Measurements from ENCODE around the gene PAPPA2. TPM values are rescaled to one million over a fixed set of nuclear protein-coding genes. Genes with fewer than 3 reads are reported as not detected.

PAPPA2 gene
- total and polyA plus RNA-seq, 4 experiments from 2014 or later: not detected

DNA sequence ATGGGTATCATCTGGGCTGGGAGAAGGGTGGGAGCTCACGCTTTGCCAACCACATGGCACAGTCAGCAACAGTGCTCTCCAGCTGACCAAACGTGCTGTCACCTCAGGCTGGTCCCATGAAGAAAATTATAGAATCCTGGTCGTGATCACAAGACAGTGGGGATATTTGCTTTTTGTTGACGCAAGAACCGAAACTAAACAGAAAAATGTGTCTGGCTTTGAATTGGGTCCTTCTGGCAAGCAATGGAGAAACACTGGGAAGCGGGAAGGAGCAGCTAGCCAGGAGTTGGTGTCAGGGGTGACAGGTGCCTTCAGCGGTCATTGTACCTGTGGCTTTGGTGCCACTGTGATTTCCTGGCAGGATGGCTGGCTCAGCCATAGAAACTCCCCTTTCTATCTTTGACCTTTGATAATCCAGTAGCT, 304.8 kb downstream of the PAPPA2 start:
- Mint-ChIP-seq H3K4me3 (no peak overlapping the region), H3K4me1 (no peaks in the 10 kb centered on the region), H3K36me3 (no peaks in the 10 kb centered on the region), H3K27ac (no peak overlapping the region), H3K27me3 (no peaks in the 10 kb centered on the region), H3K9me3 (peaks cover 0 to 5% (median 0%) of the 10 kb centered on the region in 8 donors)
- Histone ChIP-seq H3K4me1 (ENCODE audit: insufficient read depth, low read length) (no peaks in the 10 kb centered on the region), H3K36me3 (ENCODE audit: insufficient read depth, low read length) (no peaks in the 10 kb centered on the region), H3K9me3 (ENCODE audit: control insufficient read depth in 1 of 2, low read length in 2 of 2) (no peaks in the 10 kb centered on the region), H3K27ac (ENCODE audit: low read depth, low read length) (no peak overlapping the region), H3K27me3 (ENCODE audit: insufficient read depth, low read length) (no peaks in the 10 kb centered on the region), H3K4me3 (ENCODE audit: low read length in 2 of 2) (no peak overlapping the region)
- intact Hi-C loops (cut with micrococcal nuclease): no loop called here
- no peak for DNase-seq
- POLR2A ChIA-PET (ENCODE audit: partially characterized antibody): no interaction called here
- CTCF ChIA-PET (ENCODE audit: partially characterized antibody): no interaction called here

DNA sequence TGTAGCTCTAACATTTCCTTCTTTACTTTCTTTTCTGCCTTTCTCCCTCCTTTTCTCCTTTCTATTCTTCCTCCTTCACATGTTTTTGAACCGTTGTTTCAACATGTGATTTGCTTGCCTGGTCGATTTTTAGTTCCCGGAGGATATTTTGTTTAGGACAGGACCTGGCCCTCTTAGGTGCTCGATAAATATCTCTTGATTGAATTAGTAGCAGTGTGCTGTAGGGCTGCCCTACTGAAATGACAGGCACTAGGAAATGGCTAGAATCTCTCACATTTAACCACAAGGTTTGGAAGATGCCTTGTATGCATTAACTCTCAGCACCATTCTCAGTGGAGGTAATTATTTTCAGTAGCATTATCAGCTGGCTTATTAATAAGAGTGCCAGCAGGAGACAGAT, 305.6 kb downstream of the PAPPA2 start:
- Histone ChIP-seq H3K27ac (ENCODE audit: low read depth, low read length) (no peak overlapping the region), H3K9me3 (ENCODE audit: control insufficient read depth in 1 of 2, low read length in 2 of 2) (no peaks in the 10 kb centered on the region), H3K36me3 (ENCODE audit: insufficient read depth, low read length) (no peaks in the 10 kb centered on the region), H3K27me3 (ENCODE audit: insufficient read depth, low read length) (no peaks in the 10 kb centered on the region), H3K4me3 (ENCODE audit: low read length in 2 of 2) (no peak overlapping the region), H3K4me1 (ENCODE audit: insufficient read depth, low read length) (no peaks in the 10 kb centered on the region)
- DNase-seq: no peak
- ChIA-PET CTCF (ENCODE audit: partially characterized antibody) (no interaction called here), POLR2A (ENCODE audit: partially characterized antibody) (no interaction called here)
- H3K27ac Mint-ChIP-seq: no peak overlapping the region
- H3K4me1 Mint-ChIP-seq: no peaks in the 10 kb centered on the region
- H3K27me3 Mint-ChIP-seq: no peaks in the 10 kb centered on the region
- H3K4me3 Mint-ChIP-seq: no peak overlapping the region
- intact Hi-C loops (cut with micrococcal nuclease): no loop called here
- no peaks in the 10 kb centered on the region for H3K36me3 Mint-ChIP-seq
- H3K9me3 Mint-ChIP-seq: peaks cover 0 to 5% (median 0%) of the 10 kb centered on the region in 8 donors

DNA sequence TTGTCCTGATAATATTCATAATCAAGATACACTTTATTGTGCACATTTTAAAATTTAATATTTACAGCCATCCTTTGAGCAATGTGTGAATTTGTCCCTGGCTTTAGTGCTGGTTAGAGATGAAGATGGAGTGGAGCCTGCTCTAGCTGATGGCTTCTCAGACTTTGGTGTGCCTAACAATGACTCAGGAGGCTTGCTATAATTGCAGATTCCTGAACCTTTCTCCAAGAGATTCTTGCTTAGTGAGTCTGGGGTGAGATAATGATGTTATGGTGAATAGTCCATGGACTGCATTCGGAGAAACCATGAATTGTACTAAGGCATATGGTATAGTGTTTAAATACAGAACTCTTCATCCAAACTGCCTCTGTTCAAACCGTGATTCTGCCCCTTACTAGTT, 307.1 kb downstream of the PAPPA2 start:
- no peaks in the 10 kb centered on the region for H3K36me3 Mint-ChIP-seq
- no peaks in the 10 kb centered on the region for H3K27me3 ChIP-seq (ENCODE audit: insufficient read depth, low read length)
- intact Hi-C loops (cut with micrococcal nuclease): no loop called here
- no peaks in the 10 kb centered on the region for H3K36me3 ChIP-seq (ENCODE audit: insufficient read depth, low read length)
- no peak for DNase-seq
- no peaks in the 10 kb centered on the region for H3K4me1 Mint-ChIP-seq
- H3K4me3 ChIP-seq (ENCODE audit: low read length in 2 of 2): no peak overlapping the region
- ChIA-PET POLR2A (ENCODE audit: partially characterized antibody) (no interaction called here), CTCF (ENCODE audit: partially characterized antibody) (no interaction called here)
- no peaks in the 10 kb centered on the region for H3K4me1 ChIP-seq (ENCODE audit: insufficient read depth, low read length)
- peaks cover 0 to 3% of the 10 kb centered on the region in 2 donors for H3K27me3 Mint-ChIP-seq
- H3K27ac Mint-ChIP-seq: no peak overlapping the region
- no peak overlapping the region for H3K27ac ChIP-seq (ENCODE audit: low read depth, low read length)
- H3K4me3 Mint-ChIP-seq: no peak overlapping the region
- H3K9me3 ChIP-seq (ENCODE audit: control insufficient read depth in 1 of 2, low read length in 2 of 2): no peaks in the 10 kb centered on the region
- peaks cover 0 to 5% (median 1%) of the 10 kb centered on the region in 8 donors for H3K9me3 Mint-ChIP-seq

DNA sequence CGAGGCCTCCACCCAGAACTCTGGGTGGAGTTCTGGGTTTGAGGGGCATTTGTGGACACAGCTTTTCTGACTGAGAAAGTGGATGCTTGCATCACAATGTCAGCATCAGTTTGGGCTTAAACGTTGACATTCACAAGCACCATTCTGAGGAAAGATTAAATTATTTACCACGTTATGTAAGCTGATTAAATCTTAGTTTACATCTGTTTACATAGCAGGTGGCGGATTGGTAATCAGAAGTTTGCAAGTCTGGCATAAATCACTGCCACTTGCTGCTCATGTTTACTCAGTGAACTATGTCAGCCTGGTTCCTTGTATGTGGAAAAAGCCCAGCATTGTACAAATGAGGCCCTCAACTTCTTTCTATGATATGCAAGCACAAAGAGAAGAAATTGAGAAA, 310.1 kb downstream of the PAPPA2 start:
- Histone ChIP-seq H3K4me1 (ENCODE audit: insufficient read depth, low read length) (no peaks in the 10 kb centered on the region), H3K4me3 (ENCODE audit: low read length in 2 of 2) (no peak overlapping the region), H3K36me3 (ENCODE audit: insufficient read depth, low read length) (no peaks in the 10 kb centered on the region), H3K27ac (ENCODE audit: low read depth, low read length) (no peak overlapping the region), H3K9me3 (ENCODE audit: control insufficient read depth in 1 of 2, low read length in 2 of 2) (no peaks in the 10 kb centered on the region), H3K27me3 (ENCODE audit: insufficient read depth, low read length) (no peaks in the 10 kb centered on the region)
- Mint-ChIP-seq H3K27ac (no peak overlapping the region), H3K4me3 (no peak overlapping the region), H3K27me3 (peaks cover 0 to 3% of the 10 kb centered on the region in 2 donors), H3K4me1 (no peaks in the 10 kb centered on the region), H3K36me3 (no peaks in the 10 kb centered on the region), H3K9me3 (peaks cover 0 to 3% (median 0%) of the 10 kb centered on the region in 8 donors)
- ChIA-PET POLR2A (ENCODE audit: partially characterized antibody) (no interaction called here), CTCF (ENCODE audit: partially characterized antibody) (no interaction called here)
- DNase-seq: no peak
- intact Hi-C loops (cut with micrococcal nuclease): no loop called here

DNA sequence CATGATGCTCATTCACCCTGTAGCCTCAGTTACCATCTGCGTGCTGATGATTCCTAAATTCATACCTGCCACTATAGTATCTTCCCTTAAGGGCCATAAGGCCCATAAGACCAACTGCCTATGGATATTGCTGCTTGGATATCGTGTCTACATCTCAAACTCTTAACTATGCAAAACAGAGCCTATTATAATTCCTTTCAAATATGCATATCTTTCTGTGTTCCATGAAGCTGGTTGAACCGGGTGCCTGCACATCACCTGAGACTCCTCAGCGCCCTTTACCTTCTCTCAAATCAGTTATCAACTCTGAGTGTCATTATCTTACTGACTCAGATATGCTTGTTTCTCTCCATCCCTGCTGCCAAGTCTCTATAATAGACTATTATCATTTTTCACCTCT, 311.2 kb downstream of the PAPPA2 start:
- intact Hi-C loops (cut with micrococcal nuclease): no loop called here
- no peaks in the 10 kb centered on the region for H3K4me1 Mint-ChIP-seq
- Histone ChIP-seq H3K9me3 (ENCODE audit: control insufficient read depth in 1 of 2, low read length in 2 of 2) (no peaks in the 10 kb centered on the region), H3K27me3 (ENCODE audit: insufficient read depth, low read length) (no peaks in the 10 kb centered on the region), H3K4me3 (ENCODE audit: low read length in 2 of 2) (no peak overlapping the region), H3K27ac (ENCODE audit: low read depth, low read length) (no peak overlapping the region), H3K4me1 (ENCODE audit: insufficient read depth, low read length) (no peaks in the 10 kb centered on the region), H3K36me3 (ENCODE audit: insufficient read depth, low read length) (no peaks in the 10 kb centered on the region)
- no peak overlapping the region for H3K4me3 Mint-ChIP-seq
- H3K27ac Mint-ChIP-seq: no peak overlapping the region
- DNase-seq: no peak
- POLR2A ChIA-PET (ENCODE audit: partially characterized antibody): no interaction called here
- peaks cover 0 to 3% (median 0%) of the 10 kb centered on the region in 8 donors for H3K9me3 Mint-ChIP-seq
- H3K27me3 Mint-ChIP-seq: peaks cover 0 to 3% of the 10 kb centered on the region in 2 donors
- CTCF ChIA-PET (ENCODE audit: partially characterized antibody): no interaction called here
- H3K36me3 Mint-ChIP-seq: no peaks in the 10 kb centered on the region

DNA sequence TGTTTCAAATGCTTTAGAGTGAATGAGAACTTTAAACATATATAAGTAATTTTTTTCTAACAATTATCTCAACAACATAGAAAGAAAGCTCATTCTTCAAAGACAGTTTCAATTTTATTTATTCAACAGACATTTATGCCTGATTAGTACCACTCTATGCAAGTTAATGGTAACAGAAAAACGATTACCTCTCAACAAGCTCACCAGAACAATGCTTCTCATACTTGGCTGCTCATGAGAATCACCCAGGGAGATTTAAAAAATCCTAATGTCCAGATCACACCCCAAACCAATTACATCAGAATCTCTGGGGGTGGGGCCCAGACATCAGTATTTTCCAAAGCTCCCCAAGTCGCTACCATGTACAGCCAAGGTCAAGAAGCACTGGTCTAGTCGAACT, 312.4 kb downstream of the PAPPA2 start:
- H3K27ac Mint-ChIP-seq: no peak overlapping the region
- Histone ChIP-seq H3K36me3 (ENCODE audit: insufficient read depth, low read length) (no peaks in the 10 kb centered on the region), H3K27ac (ENCODE audit: low read depth, low read length) (no peak overlapping the region), H3K9me3 (ENCODE audit: control insufficient read depth in 1 of 2, low read length in 2 of 2) (no peaks in the 10 kb centered on the region), H3K27me3 (ENCODE audit: insufficient read depth, low read length) (no peaks in the 10 kb centered on the region), H3K4me3 (ENCODE audit: low read length in 2 of 2) (no peak overlapping the region), H3K4me1 (ENCODE audit: insufficient read depth, low read length) (no peaks in the 10 kb centered on the region)
- ChIA-PET POLR2A (ENCODE audit: partially characterized antibody) (no interaction called here), CTCF (ENCODE audit: partially characterized antibody) (no interaction called here)
- H3K27me3 Mint-ChIP-seq: peaks cover 0 to 3% of the 10 kb centered on the region in 2 donors
- peaks cover 0 to 3% (median 0%) of the 10 kb centered on the region in 8 donors for H3K9me3 Mint-ChIP-seq
- DNase-seq: no peak
- intact Hi-C loops (cut with micrococcal nuclease): no loop called here
- no peaks in the 10 kb centered on the region for H3K36me3 Mint-ChIP-seq
- no peaks in the 10 kb centered on the region for H3K4me1 Mint-ChIP-seq
- no peak overlapping the region for H3K4me3 Mint-ChIP-seq

DNA sequence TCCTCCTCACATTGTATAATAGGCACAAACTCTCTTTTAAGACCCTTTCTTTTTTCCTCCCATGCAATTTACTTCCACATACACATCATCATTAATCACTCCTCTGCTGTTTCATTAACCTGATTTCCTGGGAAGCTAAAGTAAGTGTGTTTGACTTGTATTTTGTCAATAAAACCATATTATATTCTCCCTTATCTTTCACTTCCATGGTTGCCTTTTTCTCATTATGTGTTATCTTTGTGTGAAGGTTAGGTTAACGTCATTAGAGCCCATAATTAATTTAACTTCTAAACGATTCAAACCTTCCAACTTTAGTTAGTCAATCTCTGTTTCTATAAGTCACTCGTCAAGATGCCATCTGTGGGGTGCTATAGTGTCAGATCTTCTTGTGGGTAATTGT, 313.0 kb downstream of the PAPPA2 start:
- H3K27me3 ChIP-seq (ENCODE audit: insufficient read depth, low read length): no peaks in the 10 kb centered on the region
- CTCF ChIA-PET (ENCODE audit: partially characterized antibody): no interaction called here
- Mint-ChIP-seq H3K9me3 (peaks cover 0 to 3% (median 0%) of the 10 kb centered on the region in 8 donors), H3K36me3 (no peaks in the 10 kb centered on the region), H3K4me3 (no peak overlapping the region), H3K27ac (no peak overlapping the region), H3K4me1 (no peaks in the 10 kb centered on the region), H3K27me3 (peaks cover 0 to 4% of the 10 kb centered on the region in 2 donors)
- no peaks in the 10 kb centered on the region for H3K4me1 ChIP-seq (ENCODE audit: insufficient read depth, low read length)
- POLR2A ChIA-PET (ENCODE audit: partially characterized antibody): no interaction called here
- H3K9me3 ChIP-seq (ENCODE audit: control insufficient read depth in 1 of 2, low read length in 2 of 2): no peaks in the 10 kb centered on the region
- intact Hi-C loops (cut with micrococcal nuclease): no loop called here
- DNase-seq: no peak
- no peaks in the 10 kb centered on the region for H3K36me3 ChIP-seq (ENCODE audit: insufficient read depth, low read length)
- H3K27ac ChIP-seq (ENCODE audit: low read depth, low read length): no peak overlapping the region
- H3K4me3 ChIP-seq (ENCODE audit: low read length in 2 of 2): no peak overlapping the region

DNA sequence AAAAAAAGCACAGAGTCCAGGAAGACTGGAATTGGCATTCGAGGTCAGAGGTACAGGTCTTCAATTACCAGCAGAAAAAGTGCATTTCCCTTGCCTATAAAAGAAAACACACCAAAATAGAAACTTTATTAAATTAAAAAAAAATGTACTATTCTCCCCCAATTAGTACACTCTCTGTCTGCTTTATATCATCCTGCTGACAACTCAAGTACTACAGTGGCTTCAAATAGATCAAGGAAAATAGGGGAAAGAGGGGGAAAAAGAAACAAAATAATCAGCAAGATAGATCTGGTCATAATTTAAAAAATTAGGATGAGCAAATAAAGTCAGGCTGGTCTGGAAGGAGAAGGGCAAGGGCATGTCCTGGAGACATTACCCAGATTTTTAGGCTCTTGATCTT, 315.1 kb downstream of the PAPPA2 start:
- Histone ChIP-seq H3K4me1 (ENCODE audit: insufficient read depth, low read length) (no peaks in the 10 kb centered on the region), H3K27me3 (ENCODE audit: insufficient read depth, low read length) (no peaks in the 10 kb centered on the region), H3K9me3 (ENCODE audit: control insufficient read depth in 1 of 2, low read length in 2 of 2) (no peaks in the 10 kb centered on the region), H3K36me3 (ENCODE audit: insufficient read depth, low read length) (no peaks in the 10 kb centered on the region), H3K27ac (ENCODE audit: low read depth, low read length) (no peak overlapping the region), H3K4me3 (ENCODE audit: low read length in 2 of 2) (no peak overlapping the region)
- H3K27me3 Mint-ChIP-seq: peaks cover 0 to 4% of the 10 kb centered on the region in 2 donors
- intact Hi-C loops (cut with micrococcal nuclease): no loop called here
- ChIA-PET POLR2A (ENCODE audit: partially characterized antibody) (no interaction called here), CTCF (ENCODE audit: partially characterized antibody) (no interaction called here)
- H3K36me3 Mint-ChIP-seq: no peaks in the 10 kb centered on the region
- H3K9me3 Mint-ChIP-seq: peaks cover 0 to 3% (median 0%) of the 10 kb centered on the region in 8 donors
- H3K27ac Mint-ChIP-seq: no peak overlapping the region
- H3K4me1 Mint-ChIP-seq: no peaks in the 10 kb centered on the region
- no peak for DNase-seq
- H3K4me3 Mint-ChIP-seq: no peak overlapping the region

All from CD4-positive, alpha-beta memory T cell (primary cell).